Keratinocyte (primary cell): ENCODE data around the gene CATSPERE. TPM values are rescaled to one million over a fixed set of nuclear protein-coding genes. Genes with fewer than 3 reads are reported as not detected.

Experiments used
- DNase-seq: peaks from one replicate; pipeline ENCODE4 v3.0.0-alpha.2; 2011; ENCODE audit warnings: low read depth, missing footprints, low spot score
- FAIRE-seq: peaks from 2 replicates; lab custom pipeline; 2011; peaks lifted over from hg19 to GRCh38; lab: Jason Lieb, UNC
- H2AFZ ChIP-seq: 2 replicates; pipeline ENCODE4 v1.6.0; 2012; ENCODE audit warnings: low read length, control low read depth, inconsistent platforms; ENCODE audit not compliant: control insufficient read depth
- H3K27ac ChIP-seq: 2 replicates; pipeline ENCODE4 v1.5.1; 2011; ENCODE audit warnings: low read length; ENCODE audit not compliant: control insufficient read depth, insufficient read depth
- H3K27me3 ChIP-seq: 3 replicates; pipeline ENCODE4 v1.6.0; 2011; ENCODE audit warnings: low read length; ENCODE audit not compliant: control insufficient read depth, insufficient read depth; ENCODE audit errors: extremely low read depth
- H3K36me3 ChIP-seq, 2 experiments: 2 replicates in 1 of 2; 3 replicates in 1 of 2; pipeline ENCODE4 v1.5.1; 2011; ENCODE audit warnings: low read length in 2 of 2, mild to moderate bottlenecking in 1 of 2; ENCODE audit not compliant: control insufficient read depth in 2 of 2, insufficient read depth in 2 of 2; ENCODE audit errors: extremely low read depth in 1 of 2
- H3K4me1 ChIP-seq: 3 replicates; pipeline ENCODE4 v1.5.1; 2011; ENCODE audit warnings: low read length; ENCODE audit not compliant: control insufficient read depth, insufficient read depth; ENCODE audit errors: extremely low read depth
- H3K4me2 ChIP-seq: 3 replicates; pipeline ENCODE4 v1.6.0; 2011; ENCODE audit warnings: low read depth, low read length; ENCODE audit not compliant: control insufficient read depth, insufficient read depth; ENCODE audit errors: extremely low read depth
- H3K4me3 ChIP-seq, 3 experiments: fragments of 200-600 bp in 1 of 3; sonication (generic) in 1 of 3; 2 replicates in 2 of 3; 3 replicates in 1 of 3; pipeline ENCODE4 v1.5.1; 2011 to 2016; ENCODE audit warnings: low read length in 3 of 3, mild to moderate bottlenecking in 3 of 3, control low read depth in 2 of 3, inconsistent platforms in 1 of 3, low read depth in 1 of 3, mixed read lengths in 1 of 3, mixed run types in 1 of 3, moderate library complexity in 1 of 3; ENCODE audit not compliant: control insufficient read depth in 2 of 3, insufficient read depth in 2 of 3; ENCODE audit errors: extremely low read depth in 1 of 3
- H3K79me2 ChIP-seq: 2 replicates; pipeline ENCODE4 v1.6.0; 2012; ENCODE audit warnings: low read length; ENCODE audit not compliant: control insufficient read depth, insufficient read depth
- H3K9ac ChIP-seq: 3 replicates; pipeline ENCODE4 v1.6.0; 2011; ENCODE audit warnings: low read length; ENCODE audit not compliant: control insufficient read depth, insufficient read depth; ENCODE audit errors: extremely low read depth
- H3K9me1 ChIP-seq: 3 replicates; pipeline ENCODE4 v1.6.0; 2011; ENCODE audit warnings: low read length; ENCODE audit not compliant: control insufficient read depth, insufficient read depth; ENCODE audit errors: extremely low read depth
- H3K9me3 ChIP-seq: 2 replicates; pipeline ENCODE4 v1.5.1; 2012; ENCODE audit warnings: low read depth, low read length; ENCODE audit not compliant: control insufficient read depth
- H4K20me1 ChIP-seq: 3 replicates; pipeline ENCODE4 v1.6.0; 2011; ENCODE audit warnings: low read length; ENCODE audit not compliant: control insufficient read depth, insufficient read depth; ENCODE audit errors: extremely low read depth
- CTCF ChIP-seq, 3 experiments: IDR thresholded peaks in 1 of 3; conservative IDR thresholded peaks in 1 of 3; optimal IDR thresholded peaks in 1 of 3; 2 replicates in 2 of 3; 3 replicates in 1 of 3; pipeline versions ENCODE3 to v1.5.1; 2011; ENCODE audit warnings: low read length in 3 of 3, mild to moderate bottlenecking in 3 of 3, moderate library complexity in 2 of 3, control low read depth in 1 of 3, inconsistent platforms in 1 of 3; ENCODE audit not compliant: insufficient read depth in 2 of 3; ENCODE audit errors: extremely low read depth in 1 of 3
- EZH2 ChIP-seq: IDR thresholded peaks from one replicate; pipeline ENCODE4 v1.6.1; 2012; ENCODE audit warnings: inconsistent platforms, mild to moderate bottlenecking, low read length, moderate library complexity
- dilution Hi-C: fragments of 300-500 bp; cut with MboI; formaldehyde crosslinking; loops from one replicate; pipeline ENCODE4 v1.7.0; 2020; ENCODE audit warnings: low sequenced_read_pairs; ENCODE audit not compliant: extremely low pct_ligation_motif_present
- polyA plus RNA-seq, 5 experiments: library from polyadenylated mRNA; depleted of rRNA in 3 of 5; stranded (reverse) in 3 of 5; stranded (forward) in 1 of 5; unstranded in 1 of 5; fragments of >200 nt; gene quantifications; 1 replicate in 1 of 5; 2 replicates in 3 of 5; 3 replicates in 1 of 5; pipeline versions ENCODE4 v1.2.1 to v1.2.3, GENCODE V29; 2011 to 2012; ENCODE audit warnings: missing spikeins in 2 of 5, low read depth in 1 of 5, low replicate concordance in 1 of 5

The CATSPERE gene
- polyA plus RNA-seq, 1 donor (not counting 4 experiments of a cell fraction or from before 2014, with no cell fraction given): 0.42 TPM

GRCh38 chr1:244460197-244460596, 876 bp upstream of the CATSPERE start:
- Histone ChIP-seq H3K4me1 (peaks cover 6% of the 10 kb centered on the region), H3K4me2 (no peak overlapping the region), H4K20me1 (no peaks in the 10 kb centered on the region), H3K27ac (no peak overlapping the region), H3K36me3 (no peaks in the 10 kb centered on the region), H2AFZ (no peak overlapping the region), H3K4me3 (no peak overlapping the region), H3K9me1 (no peaks in the 10 kb centered on the region), H3K9me3 (no peaks in the 10 kb centered on the region), H3K9ac (no peak overlapping the region), H3K27me3 (no peaks in the 10 kb centered on the region), H3K79me2 (no peaks in the 10 kb centered on the region)
- FAIRE-seq (no peak), DNase-seq (no peak)
- no peak for TF ChIP-seq CTCF (optimal IDR thresholded peaks at IDR 0.05 in 1 of 3, IDR thresholded peaks at IDR 0.05 in 1 of 3, conservative IDR thresholded peaks at IDR 0.05 in 1 of 3; ENCODE audit: extremely low read depth in 1 of 3, insufficient read depth in 2 of 3, low read length in 3 of 3)
- no peak for TF ChIP-seq EZH2
- dilution Hi-C loops: no loop called here

GRCh38 chr1:244466724-244467123, 5.7 kb downstream of the CATSPERE start:
- no peaks in the 10 kb centered on the region for H3K79me2 ChIP-seq
- no peak overlapping the region for H3K4me3 ChIP-seq
- H3K9ac ChIP-seq: no peak overlapping the region
- TF ChIP-seq EZH2: no peak
- TF ChIP-seq CTCF (optimal IDR thresholded peaks at IDR 0.05 in 1 of 3, IDR thresholded peaks at IDR 0.05 in 1 of 3, conservative IDR thresholded peaks at IDR 0.05 in 1 of 3; ENCODE audit: extremely low read depth in 1 of 3, insufficient read depth in 2 of 3, low read length in 3 of 3): no peak
- H3K36me3 ChIP-seq: no peaks in the 10 kb centered on the region
- FAIRE-seq (no peak), DNase-seq (no peak)
- no peak overlapping the region for H3K27ac ChIP-seq
- no peaks in the 10 kb centered on the region for H4K20me1 ChIP-seq
- H3K9me1 ChIP-seq: no peaks in the 10 kb centered on the region
- H2AFZ ChIP-seq: no peak overlapping the region
- dilution Hi-C loops: no loop called here
- no peaks in the 10 kb centered on the region for H3K27me3 ChIP-seq
- no peaks in the 10 kb centered on the region for H3K4me1 ChIP-seq
- H3K4me2 ChIP-seq: no peak overlapping the region
- H3K9me3 ChIP-seq: no peaks in the 10 kb centered on the region
